Mucosa of descending colon (tissue), 3 donors: ENCODE measurements around the gene TRIB2. TPM values are rescaled to one million over a fixed set of nuclear protein-coding genes. Genes with fewer than 3 reads are reported as not detected.

ENCODE experiments used
- ATAC-seq: fragments of 200-7000 bp; cut with Tn5 transposase; one replicate; pipeline ENCODE4 v1.9.1; 2020; ENCODE audit warnings: mild to moderate bottlenecking, moderate library complexity
- DNase-seq, 3 donors: peaks; one replicate each; pipeline ENCODE4 v3.0.0-alpha.2; 2020
- H3K36me3 ChIP-seq: fragments of 200-600 bp; one replicate; pipeline ENCODE4 v1.8.0; 2021; ENCODE audit warnings: low read depth, mild to moderate bottlenecking
- H3K4me1 ChIP-seq: fragments of 200-600 bp; one replicate; pipeline ENCODE4 v1.8.0; 2021; ENCODE audit warnings: low read depth, mild to moderate bottlenecking
- H3K4me3 ChIP-seq: fragments of 200-600 bp; one replicate; pipeline ENCODE4 v1.8.0; 2021; ENCODE audit warnings: mild to moderate bottlenecking
- H3K9me3 ChIP-seq: fragments of 200-600 bp; one replicate; pipeline ENCODE4 v1.8.0; 2021; ENCODE audit warnings: mild to moderate bottlenecking
- CTCF ChIP-seq: fragments of 200-600 bp; IDR thresholded peaks from one replicate; pipeline ENCODE4 v1.8.0; 2022; ENCODE audit warnings: antibody characterized with exemption, mild to moderate bottlenecking
- intact Hi-C, 2 donors: fragments of 100-400 bp; cut with DNase I in 1 of 2; cut with micrococcal nuclease in 1 of 2; formaldehyde crosslinking; loops; one replicate each; pipeline versions ENCODE4 v1.11.0 to v1.11.1; 2022; cut with DNase I, micrococcal nuclease
- total RNA-seq, 3 donors: library from RNA; stranded (reverse); fragmentation: NEBNext Ultra II Directional in 2 of 3; extraction: Animal tissue kit (Norgen Biotek cat#: 25700) in 2 of 3; gene quantifications; one replicate each; pipeline versions ENCODE4 v1.2.1 to v1.2.4, GENCODE V29; 2021 to 2023
- donor health status: DM: no; HTN: no; CAD: no; lungs with moderate emphysema.
- donor health status: DM: no; HTN: no; CAD: no.
- donor health status: DM: no; HTN: yes; CAD: no.

TRIB2 gene
- total RNA-seq, 3 donors from 2014 or later: 4.9 to 28.3 (median 6.8) TPM

DNA sequence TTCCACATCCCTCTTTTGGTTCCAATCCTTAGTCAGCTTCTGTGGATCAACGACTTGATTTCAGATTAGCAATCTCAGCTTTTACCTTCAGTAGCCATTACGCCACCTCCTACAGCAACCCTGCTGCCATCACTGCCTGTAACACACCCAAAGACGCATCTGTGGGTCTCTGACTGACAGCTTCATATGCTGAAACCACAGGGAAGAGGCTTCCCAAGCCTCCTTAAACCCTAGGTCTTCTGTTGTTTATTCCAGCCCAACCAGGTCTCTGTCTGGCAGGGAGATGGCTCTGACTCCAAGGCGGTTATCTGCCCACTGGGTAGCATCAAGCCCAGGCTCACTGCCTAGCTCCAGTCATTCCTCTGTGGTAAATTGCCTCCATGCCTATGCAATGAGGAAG, 28.6 kb upstream of the TRIB2 start:
- no peak for TF ChIP-seq CTCF
- no peak overlapping the region for H3K4me3 ChIP-seq
- no peaks in the 10 kb centered on the region for H3K9me3 ChIP-seq
- H3K4me1 ChIP-seq: no peaks in the 10 kb centered on the region
- ATAC-seq (no peak), DNase-seq (no peak)
- intact Hi-C loops: no loop called here
- no peaks in the 10 kb centered on the region for H3K36me3 ChIP-seq

DNA sequence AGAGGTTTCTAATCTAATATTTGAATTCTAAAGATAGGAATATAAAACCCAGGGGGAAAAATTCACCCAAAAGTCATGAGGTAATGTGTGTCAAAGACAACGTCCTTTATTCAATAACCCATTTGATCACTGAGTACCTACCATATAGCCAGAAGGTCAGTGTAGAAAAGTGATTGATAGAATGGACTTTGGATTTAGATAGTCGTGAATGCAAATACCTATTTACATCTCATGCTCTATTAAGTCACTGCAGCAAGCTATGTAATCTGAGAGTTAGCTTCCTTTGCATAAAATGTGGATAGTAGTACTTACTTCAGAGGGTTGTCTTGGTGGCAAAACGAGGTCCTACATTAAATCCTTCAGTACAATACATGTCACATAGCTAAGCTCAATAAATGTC, 27.8 kb upstream of the TRIB2 start:
- Histone ChIP-seq H3K9me3 (no peaks in the 10 kb centered on the region), H3K4me1 (no peaks in the 10 kb centered on the region), H3K4me3 (no peak overlapping the region), H3K36me3 (no peaks in the 10 kb centered on the region)
- intact Hi-C loops: no loop called here
- no peak for ATAC-seq
- TF ChIP-seq CTCF: no peak
- DNase-seq: no peak

- no peak for TF ChIP-seq CTCF
Observed at GRCh38 chr2:12693509-12693908, 23.2 kb upstream of the TRIB2 start.

DNA sequence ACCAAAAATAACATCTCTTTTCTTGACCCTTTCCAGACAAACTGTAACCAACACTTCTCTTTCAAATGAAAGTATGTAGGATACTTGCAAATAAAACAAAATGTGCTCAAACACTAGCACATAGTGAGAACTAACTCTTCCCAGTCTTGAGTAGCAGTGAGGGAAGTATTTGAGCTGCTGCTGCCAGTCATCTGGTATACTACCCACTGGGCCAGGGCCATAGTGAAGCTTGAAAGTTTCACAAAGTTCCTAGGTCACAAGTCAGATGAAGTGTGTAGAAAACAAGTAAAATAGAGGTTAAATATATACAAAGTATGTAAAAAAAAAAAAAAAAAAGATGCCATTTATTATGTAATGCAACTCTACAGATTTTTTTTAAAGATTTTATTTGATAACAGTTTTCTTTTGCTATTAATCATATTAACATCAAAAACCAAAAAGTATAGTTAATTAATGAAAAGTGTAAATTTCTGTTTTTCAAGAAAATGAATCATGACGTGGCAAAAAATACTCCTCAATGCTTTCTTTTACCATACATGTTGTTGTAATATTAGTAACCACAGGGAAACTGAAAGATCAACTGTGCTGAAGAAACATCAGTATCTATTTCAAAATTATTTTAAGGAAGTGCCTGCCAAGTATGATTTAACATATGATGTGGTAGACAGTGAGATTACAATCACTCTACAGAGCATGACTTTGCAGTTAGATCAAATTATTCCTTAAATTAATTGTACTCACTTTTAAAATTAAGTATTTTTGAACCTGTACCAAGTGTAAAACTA, 21.6 kb upstream of the TRIB2 start:
- no peak for ATAC-seq
- no peak for TF ChIP-seq CTCF
- intact Hi-C loops: no loop called here

More at GRCh38 chr2:12693509-12693908, 23.2 kb upstream of the TRIB2 start:
- ATAC-seq (no peak), DNase-seq (no peak)
- H3K4me3 ChIP-seq: no peak overlapping the region
- no peaks in the 10 kb centered on the region for H3K36me3 ChIP-seq
- intact Hi-C loops: no loop called here
- no peaks in the 10 kb centered on the region for H3K4me1 ChIP-seq
- no peaks in the 10 kb centered on the region for H3K9me3 ChIP-seq

GRCh38 chr2:12697617-12698016, 19.1 kb upstream of the TRIB2 start:
- intact Hi-C loops: no loop called here
- DNase-seq (no peak), ATAC-seq (no peak)
- Histone ChIP-seq H3K4me1 (no peaks in the 10 kb centered on the region), H3K36me3 (no peaks in the 10 kb centered on the region), H3K9me3 (no peaks in the 10 kb centered on the region), H3K4me3 (no peak overlapping the region)
- no peak for TF ChIP-seq CTCF

More for the DNA sequence above, 21.6 kb upstream of the TRIB2 start:
- Histone ChIP-seq H3K4me1 (no peaks in the 10 kb centered on the region), H3K4me3 (no peak overlapping the region), H3K9me3 (no peaks in the 10 kb centered on the region), H3K36me3 (no peaks in the 10 kb centered on the region)
- DNase-seq: no peak
